ENCODE measurements around the gene EPB41L2.
"Not testable (repeated sequence)": the region's sequence is repeated elsewhere in the genome, so short reads cannot be mapped to it uniquely, and the experiment has no call there.

Gene EPB41L2

GRCh38 chr6:130814506-130814905 is 248.5 kb downstream of the EPB41L2 start:
- Histone ChIP-seq H3K9me3 (ENCODE audit: control insufficient read depth, insufficient read depth, low read length) (no peaks in the 10 kb centered on the region), H3K27me3 (ENCODE audit: control insufficient read depth, insufficient read depth, low read length) (no peaks in the 10 kb centered on the region), H3K9ac (ENCODE audit: low read depth, low read length) (no peak overlapping the region), H3K36me3 (ENCODE audit: control insufficient read depth, insufficient read depth, low read length) (no peaks in the 10 kb centered on the region), H3K4me3 (ENCODE audit: low read depth, low read length) (no peak overlapping the region), H3K4me1 (ENCODE audit: control insufficient read depth, insufficient read depth, low read length) (no peaks in the 10 kb centered on the region)

GRCh38 chr6:130811932-130812331 is 251.1 kb downstream of the EPB41L2 start:
- H3K4me3 ChIP-seq (ENCODE audit: low read depth, low read length): no peak overlapping the region
- H3K9ac ChIP-seq (ENCODE audit: low read depth, low read length): no peak overlapping the region
- H3K4me1 ChIP-seq (ENCODE audit: control insufficient read depth, insufficient read depth, low read length): no peaks in the 10 kb centered on the region
- H3K9me3 ChIP-seq (ENCODE audit: control insufficient read depth, insufficient read depth, low read length): no peaks in the 10 kb centered on the region
- no peaks in the 10 kb centered on the region for H3K27me3 ChIP-seq (ENCODE audit: control insufficient read depth, insufficient read depth, low read length)
- H3K36me3 ChIP-seq (ENCODE audit: control insufficient read depth, insufficient read depth, low read length): no peaks in the 10 kb centered on the region

GRCh38 chr6:130810307-130811030 is 252.6 kb downstream of the EPB41L2 start:
- H3K36me3 ChIP-seq (ENCODE audit: control insufficient read depth, insufficient read depth, low read length): no peaks in the 10 kb centered on the region
- no peak overlapping the region for H3K4me3 ChIP-seq (ENCODE audit: low read depth, low read length)

GRCh38 chr6:130801368-130801767 is 261.7 kb downstream of the EPB41L2 start:
- not testable (repeated sequence) for H3K27me3 ChIP-seq (ENCODE audit: control insufficient read depth, insufficient read depth, low read length); H3K4me1 ChIP-seq (ENCODE audit: control insufficient read depth, insufficient read depth, low read length); H3K9me3 ChIP-seq (ENCODE audit: control insufficient read depth, insufficient read depth, low read length); H3K4me3 ChIP-seq (ENCODE audit: low read depth, low read length); H3K36me3 ChIP-seq (ENCODE audit: control insufficient read depth, insufficient read depth, low read length); H3K9ac ChIP-seq (ENCODE audit: low read depth, low read length)

More at GRCh38 chr6:130810307-130811030, 252.6 kb downstream of the EPB41L2 start:
- H3K9me3 ChIP-seq (ENCODE audit: control insufficient read depth, insufficient read depth, low read length): no peaks in the 10 kb centered on the region
- no peak overlapping the region for H3K9ac ChIP-seq (ENCODE audit: low read depth, low read length)
- H3K27me3 ChIP-seq (ENCODE audit: control insufficient read depth, insufficient read depth, low read length): no peaks in the 10 kb centered on the region
- H3K4me1 ChIP-seq (ENCODE audit: control insufficient read depth, insufficient read depth, low read length): no peaks in the 10 kb centered on the region

GRCh38 chr6:130797061-130797460 is 266.0 kb downstream of the EPB41L2 start:
- Histone ChIP-seq H3K36me3 (ENCODE audit: control insufficient read depth, insufficient read depth, low read length) (no peaks in the 10 kb centered on the region), H3K4me3 (ENCODE audit: low read depth, low read length) (no peak overlapping the region), H3K9ac (ENCODE audit: low read depth, low read length) (no peak overlapping the region), H3K4me1 (ENCODE audit: control insufficient read depth, insufficient read depth, low read length) (peaks cover 10% of the 10 kb centered on the region), H3K9me3 (ENCODE audit: control insufficient read depth, insufficient read depth, low read length) (no peaks in the 10 kb centered on the region), H3K27me3 (ENCODE audit: control insufficient read depth, insufficient read depth, low read length) (no peaks in the 10 kb centered on the region)

DNA sequence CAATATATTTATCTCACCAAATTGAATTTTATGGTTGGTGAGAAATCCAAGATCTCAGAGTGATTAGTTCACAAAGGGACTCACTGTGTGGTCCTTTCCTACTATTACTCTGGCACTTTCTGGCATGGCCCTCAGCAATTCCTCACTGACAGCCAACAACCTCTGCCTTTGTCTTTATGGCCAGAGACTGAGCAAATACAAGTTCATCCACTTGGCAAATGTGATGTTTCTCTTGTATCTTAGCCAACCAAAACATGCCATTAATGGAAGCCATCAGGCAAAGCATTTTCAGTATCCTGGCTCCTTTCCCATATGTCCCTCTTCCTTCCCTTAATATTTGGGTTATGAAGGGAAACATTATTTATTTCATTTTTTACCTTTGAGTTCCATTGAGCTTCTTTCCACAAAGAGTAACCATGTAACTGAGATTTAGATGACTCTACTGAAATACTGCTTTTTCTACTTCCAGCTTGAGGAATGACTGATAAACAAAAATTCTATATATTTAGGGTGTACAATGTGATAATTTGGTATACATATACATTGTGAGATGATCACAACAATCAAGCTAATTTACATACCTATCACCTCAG is 266.6 kb downstream of the EPB41L2 start:
- H3K4me1 ChIP-seq (ENCODE audit: control insufficient read depth, insufficient read depth, low read length): peaks cover 10% of the 10 kb centered on the region
- no peak overlapping the region for H3K4me3 ChIP-seq (ENCODE audit: low read depth, low read length)
- no peaks in the 10 kb centered on the region for H3K27me3 ChIP-seq (ENCODE audit: control insufficient read depth, insufficient read depth, low read length)

DNA sequence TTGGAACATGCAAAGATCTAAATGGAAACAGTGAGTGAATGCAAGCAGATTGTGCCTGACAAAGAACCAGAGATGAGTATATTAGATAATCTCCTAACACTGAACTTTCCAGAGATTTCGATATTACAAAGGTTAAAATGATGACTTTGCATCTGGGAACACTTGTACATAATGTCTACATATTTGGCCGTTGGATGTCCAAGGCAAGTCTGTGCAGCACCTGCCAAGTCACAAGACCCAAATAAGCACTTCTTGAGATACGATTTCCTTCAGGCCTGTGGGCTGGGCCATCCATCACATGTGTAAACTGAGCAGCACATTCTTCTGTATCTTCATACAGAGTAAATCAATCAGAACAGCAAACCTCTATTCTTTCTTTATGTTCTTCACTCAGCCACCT is 268.3 kb downstream of the EPB41L2 start:
- Histone ChIP-seq H3K36me3 (ENCODE audit: control insufficient read depth, insufficient read depth, low read length) (no peaks in the 10 kb centered on the region), H3K9ac (ENCODE audit: low read depth, low read length) (no peak overlapping the region), H3K4me3 (ENCODE audit: low read depth, low read length) (no peak overlapping the region), H3K4me1 (ENCODE audit: control insufficient read depth, insufficient read depth, low read length) (peaks cover 10% of the 10 kb centered on the region), H3K27me3 (ENCODE audit: control insufficient read depth, insufficient read depth, low read length) (no peaks in the 10 kb centered on the region), H3K9me3 (ENCODE audit: control insufficient read depth, insufficient read depth, low read length) (no peaks in the 10 kb centered on the region)

More for the DNA sequence above, 266.6 kb downstream of the EPB41L2 start:
- no peaks in the 10 kb centered on the region for H3K36me3 ChIP-seq (ENCODE audit: control insufficient read depth, insufficient read depth, low read length)
- no peak overlapping the region for H3K9ac ChIP-seq (ENCODE audit: low read depth, low read length)
- H3K9me3 ChIP-seq (ENCODE audit: control insufficient read depth, insufficient read depth, low read length): no peaks in the 10 kb centered on the region

DNA sequence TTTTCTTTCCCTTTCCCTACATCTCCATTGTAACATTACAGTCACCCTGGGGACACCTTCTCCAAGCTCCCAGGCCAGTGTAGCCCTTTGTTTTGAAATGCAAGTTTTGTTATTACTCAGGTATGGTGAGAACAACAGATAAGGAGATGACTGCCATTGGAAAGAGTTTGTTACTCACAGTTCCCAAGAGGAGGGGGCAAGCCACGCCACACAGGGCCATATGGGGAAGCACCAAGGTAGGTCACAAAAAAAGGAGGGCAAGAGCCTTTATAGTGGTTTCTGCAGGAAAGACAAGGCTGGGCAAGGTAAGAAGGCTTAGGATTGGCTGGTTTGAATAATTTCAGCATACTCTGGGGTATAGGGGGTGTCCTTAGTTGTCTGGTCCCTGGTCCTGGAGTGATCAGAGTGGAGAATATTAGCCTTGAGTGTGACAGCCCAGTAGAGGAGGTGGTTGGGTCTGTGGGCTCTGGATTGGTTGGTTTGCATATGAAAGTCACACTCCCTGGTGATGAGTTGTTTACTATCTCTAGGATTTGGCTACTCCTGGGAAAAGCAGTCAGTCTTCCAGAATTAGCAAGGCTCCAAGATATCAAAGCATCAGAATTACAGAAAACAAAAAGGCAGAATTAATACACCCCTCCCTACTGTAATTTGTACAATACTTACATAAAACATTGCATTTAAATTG is 268.9 kb downstream of the EPB41L2 start:
- H3K9ac ChIP-seq (ENCODE audit: low read depth, low read length): no peak overlapping the region
- H3K36me3 ChIP-seq (ENCODE audit: control insufficient read depth, insufficient read depth, low read length): no peaks in the 10 kb centered on the region
- H3K27me3 ChIP-seq (ENCODE audit: control insufficient read depth, insufficient read depth, low read length): no peaks in the 10 kb centered on the region
- no peaks in the 10 kb centered on the region for H3K9me3 ChIP-seq (ENCODE audit: control insufficient read depth, insufficient read depth, low read length)
- H3K4me3 ChIP-seq (ENCODE audit: low read depth, low read length): no peak overlapping the region
- peaks cover 10% of the 10 kb centered on the region for H3K4me1 ChIP-seq (ENCODE audit: control insufficient read depth, insufficient read depth, low read length)
